Epithelial cell of proximal tubule (primary cell): ENCODE measurements around the gene IVD. TPM values are rescaled to one million over a fixed set of nuclear protein-coding genes. Genes with fewer than 3 reads are reported as not detected.

Source experiments
- DNase-seq: peaks from one replicate; pipeline ENCODE4 v3.0.0-alpha.2; 2011; ENCODE audit warnings: low read depth
- H3K4me3 ChIP-seq: 2 replicates; pipeline ENCODE4 v1.5.1; 2011; ENCODE audit warnings: low read depth, mild to moderate bottlenecking, low read length
- total RNA-seq: library from RNA; depleted of rRNA; stranded (reverse); fragments of >200 nt; gene quantifications from 2 replicates; pipeline ENCODE4 v1.2.3, GENCODE V29; 2015
- TF ChIP-seq, protein P1 (sequence below): conservative IDR thresholded peaks from 2 replicates; pipeline ENCODE4 v1.5.1; 2012; ENCODE audit warnings: low read depth, mild to moderate bottlenecking, low read length

Gene IVD
- total RNA-seq, 1 donor from 2014 or later = 34.4 TPM

DNA sequence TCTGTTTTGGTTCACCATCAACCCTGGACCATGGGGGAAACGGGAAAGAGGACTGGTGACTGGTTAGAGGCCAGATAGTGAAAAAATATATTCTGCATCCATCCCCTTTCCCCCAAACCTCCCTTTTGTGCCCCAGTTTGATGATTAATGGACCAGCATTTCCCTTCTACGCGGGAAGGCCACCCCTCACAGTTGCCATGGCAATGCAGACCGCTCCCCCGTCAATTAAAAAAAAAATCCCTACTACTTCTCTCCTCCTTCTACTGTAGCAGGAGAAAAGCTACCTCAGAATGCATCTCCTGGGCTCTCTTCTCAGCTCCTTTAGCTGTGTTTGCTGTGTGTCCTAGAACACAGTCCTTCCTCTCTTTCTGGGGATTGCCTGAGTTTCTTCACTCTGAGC is 39.1 kb downstream of the IVD start:
- TF ChIP-seq, protein P1, sequence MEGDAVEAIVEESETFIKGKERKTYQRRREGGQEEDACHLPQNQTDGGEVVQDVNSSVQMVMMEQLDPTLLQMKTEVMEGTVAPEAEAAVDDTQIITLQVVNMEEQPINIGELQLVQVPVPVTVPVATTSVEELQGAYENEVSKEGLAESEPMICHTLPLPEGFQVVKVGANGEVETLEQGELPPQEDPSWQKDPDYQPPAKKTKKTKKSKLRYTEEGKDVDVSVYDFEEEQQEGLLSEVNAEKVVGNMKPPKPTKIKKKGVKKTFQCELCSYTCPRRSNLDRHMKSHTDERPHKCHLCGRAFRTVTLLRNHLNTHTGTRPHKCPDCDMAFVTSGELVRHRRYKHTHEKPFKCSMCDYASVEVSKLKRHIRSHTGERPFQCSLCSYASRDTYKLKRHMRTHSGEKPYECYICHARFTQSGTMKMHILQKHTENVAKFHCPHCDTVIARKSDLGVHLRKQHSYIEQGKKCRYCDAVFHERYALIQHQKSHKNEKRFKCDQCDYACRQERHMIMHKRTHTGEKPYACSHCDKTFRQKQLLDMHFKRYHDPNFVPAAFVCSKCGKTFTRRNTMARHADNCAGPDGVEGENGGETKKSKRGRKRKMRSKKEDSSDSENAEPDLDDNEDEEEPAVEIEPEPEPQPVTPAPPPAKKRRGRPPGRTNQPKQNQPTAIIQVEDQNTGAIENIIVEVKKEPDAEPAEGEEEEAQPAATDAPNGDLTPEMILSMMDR = no peak
- no peak for DNase-seq

DNA sequence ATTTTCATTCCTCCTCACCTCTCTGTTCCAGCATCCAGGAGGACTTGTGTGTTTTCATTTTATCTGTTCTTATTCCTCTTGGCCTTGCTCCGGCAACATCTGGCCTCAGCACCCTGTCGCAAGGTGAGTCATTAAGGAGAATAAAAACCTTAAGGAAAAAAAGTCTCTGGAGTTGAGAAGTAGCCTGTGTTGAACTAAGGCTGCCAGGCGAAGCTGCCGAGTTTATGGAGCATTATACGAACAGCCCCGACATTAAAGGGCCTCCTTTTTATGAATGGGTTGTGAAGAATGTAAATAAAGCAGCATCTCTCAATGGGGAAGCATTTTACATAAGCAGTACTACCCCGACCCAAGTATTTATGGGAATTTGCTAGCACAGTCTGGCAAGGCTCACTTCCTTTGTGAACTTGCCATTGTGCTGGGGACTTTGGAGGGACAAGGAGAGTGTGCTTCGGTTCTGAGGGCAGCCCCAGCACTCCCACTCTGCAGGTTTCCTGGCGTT is 39.9 kb downstream of the IVD start:
- no peak overlapping the region for H3K4me3 ChIP-seq
- TF ChIP-seq, protein P1 = no peak
- DNase-seq = no peak

More for the DNA sequence above, 39.1 kb downstream of the IVD start:
- H3K4me3 ChIP-seq = no peak overlapping the region

DNA sequence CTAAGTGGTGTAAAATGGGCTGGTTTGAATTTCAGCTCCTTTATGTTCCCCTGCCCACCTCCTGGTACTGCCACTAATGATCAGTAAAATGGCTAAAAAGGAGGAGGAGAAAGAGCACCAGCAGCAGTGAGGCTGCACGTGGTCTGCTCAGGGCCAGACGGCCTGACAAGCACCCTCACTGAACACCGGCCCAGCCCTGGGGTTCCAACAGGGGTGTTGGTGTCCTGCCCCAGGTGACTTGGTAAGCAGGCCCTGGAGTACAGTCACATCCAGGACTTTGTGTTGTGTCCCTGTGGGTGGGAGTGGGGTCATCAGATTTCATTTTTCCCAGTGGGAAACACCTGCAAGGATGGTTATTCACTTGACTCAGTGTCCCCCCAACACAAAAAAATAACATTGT is 40.5 kb downstream of the IVD start:
- no peak overlapping the region for H3K4me3 ChIP-seq
- no peak for DNase-seq
- TF ChIP-seq, protein P1 = no peak

DNA sequence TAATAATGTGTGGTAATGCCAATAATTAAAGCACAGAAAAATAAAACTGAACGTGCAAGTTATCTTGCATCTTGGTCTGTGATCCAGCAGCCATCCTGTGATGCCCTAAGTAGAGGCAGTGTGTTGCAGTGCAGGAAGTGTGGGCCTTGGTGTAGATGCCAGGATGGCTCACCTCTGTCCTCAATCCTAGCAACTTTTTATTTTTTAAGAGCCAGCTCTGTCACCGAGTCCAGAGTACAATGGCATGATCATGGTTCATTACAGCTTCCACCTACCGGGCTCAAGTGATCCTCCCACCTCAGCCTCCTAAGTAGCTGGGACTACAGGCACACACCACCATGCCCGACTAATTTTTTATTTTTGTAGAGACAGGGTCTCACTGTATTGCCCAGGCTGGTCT is 42.8 kb downstream of the IVD start:
- no peak for DNase-seq
- no peak overlapping the region for H3K4me3 ChIP-seq
- TF ChIP-seq, protein P1 = no peak

GRCh38 chr15:40449275-40449674 is 43.7 kb downstream of the IVD start:
- H3K4me3 ChIP-seq = no peak overlapping the region
- TF ChIP-seq, protein P1 = no peak
- no peak for DNase-seq

- no peak overlapping the region for H3K4me3 ChIP-seq
- TF ChIP-seq, protein P1 = no peak
- no peak for DNase-seq
Measured at GRCh38 chr15:40450047-40450446, 44.5 kb downstream of the IVD start.

GRCh38 chr15:40451527-40452158 is 46.0 kb downstream of the IVD start:
- DNase-seq = no peak
- TF ChIP-seq, protein P1 = no peak
- no peak overlapping the region for H3K4me3 ChIP-seq
